SK-MEL-5 (cell line): ENCODE data around the gene HDAC4. TPM values are rescaled to one million over a fixed set of nuclear protein-coding genes. Genes with fewer than 3 reads are reported as not detected.

Experiments
- DNase-seq: peaks from one replicate; pipeline ENCODE4 v3.0.0-alpha.2; 2016; ENCODE audit warnings: low read depth, low spot score
- in situ Hi-C: cut with HindIII; loops from 2 replicates; pipeline ENCODE4 v1.10.0; 2016; ENCODE audit warnings: low sequenced_read_pairs, high pct_unique_total_duplicates, low pct_unique_long_range_greater_than_20kb
- total RNA-seq: library from RNA; depleted of rRNA; stranded (reverse); fragments of >200 nt; shearing (Covaris generic); gene quantifications from 2 replicates; pipeline ENCODE4 v1.2.3, GENCODE V29; 2014

The HDAC4 gene
- total RNA-seq, 1 experiment from 2014 or later = 14.1 TPM

DNA sequence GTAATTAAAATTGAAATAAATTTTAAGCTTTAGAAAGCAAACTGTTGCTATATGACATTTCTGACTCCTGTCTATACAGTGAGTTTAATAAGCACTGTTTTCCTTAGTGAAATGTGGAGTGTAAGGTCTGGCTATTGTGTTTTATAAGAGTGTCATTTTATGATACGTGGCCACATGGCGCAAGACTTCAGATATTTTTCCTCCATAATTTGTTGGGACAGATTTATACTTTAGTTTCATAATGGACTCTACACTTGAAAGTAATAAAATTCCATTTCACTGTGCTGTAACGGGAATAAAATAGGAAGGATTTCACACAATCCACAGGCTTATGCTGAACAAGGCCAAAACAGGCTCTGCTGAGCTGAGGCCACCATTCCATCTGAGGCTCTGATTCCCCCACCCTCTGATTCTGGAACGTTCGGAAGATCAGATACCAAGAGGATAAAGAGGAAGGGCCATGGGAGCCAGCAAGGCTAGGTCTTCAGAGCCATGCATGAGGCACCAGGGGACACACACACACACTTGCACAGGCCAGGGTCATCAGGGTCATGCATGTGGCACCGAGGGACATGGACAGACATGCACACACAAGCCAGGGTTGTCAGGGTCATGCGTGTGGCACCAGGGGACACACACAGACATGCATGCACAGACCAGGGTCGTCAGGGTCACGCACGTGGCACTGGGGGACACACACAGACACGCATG is 35.6 kb downstream of the HDAC4 start:
- in situ Hi-C loops = no loop called here
- no peak for DNase-seq

DNA sequence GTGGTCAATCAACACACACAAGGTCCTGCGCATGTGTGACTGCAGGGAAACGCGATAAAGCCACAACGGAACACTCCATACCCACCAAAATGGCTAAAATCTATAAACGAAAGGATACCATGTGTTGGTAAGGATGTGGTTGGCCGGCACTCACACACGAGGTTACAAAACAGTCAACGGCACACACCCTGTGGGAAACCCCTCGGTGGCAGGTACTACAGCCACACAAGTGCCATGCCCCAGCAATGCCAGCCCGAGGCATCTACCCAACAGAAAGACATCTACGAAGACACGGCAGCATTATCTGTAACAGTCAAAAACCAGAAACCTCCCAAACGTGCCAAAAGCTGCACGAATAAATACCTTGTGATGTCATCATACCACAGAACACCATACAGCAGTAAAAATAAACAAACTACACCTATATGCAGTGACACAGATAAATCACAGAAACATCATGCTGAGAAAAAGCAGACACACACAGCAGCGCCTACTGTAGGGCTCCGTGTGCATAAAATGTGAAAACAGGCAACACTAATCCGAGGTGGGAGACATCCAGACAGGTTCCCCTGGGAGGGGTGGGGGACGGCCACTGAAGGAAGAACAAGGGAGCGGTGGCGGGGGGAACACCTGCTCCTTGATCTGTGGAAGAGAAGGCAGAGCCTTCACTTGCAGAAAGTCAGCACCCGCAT is 36.7 kb downstream of the HDAC4 start:
- in situ Hi-C loops = no loop called here

DNA sequence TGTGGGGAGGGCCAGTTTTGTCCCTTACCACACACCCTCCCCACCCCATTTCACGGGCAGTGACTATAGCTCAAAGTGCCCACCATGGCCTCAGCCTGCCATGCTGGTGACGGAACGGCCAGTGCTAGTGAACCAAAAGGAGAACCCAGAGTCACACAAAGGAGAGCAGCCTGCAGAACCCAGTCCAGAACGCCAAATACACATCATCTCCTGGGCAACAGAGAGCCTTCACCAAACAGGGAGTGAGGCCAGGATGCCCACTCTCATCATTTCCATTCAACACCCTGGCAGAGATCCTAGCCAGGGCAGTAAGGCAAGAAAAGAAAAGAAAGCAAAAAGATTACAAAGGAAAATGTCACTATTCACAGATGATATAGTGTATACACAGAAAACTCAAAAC is 38.3 kb downstream of the HDAC4 start:
- in situ Hi-C loops = no loop called here
- DNase-seq = no peak

More for the DNA sequence above, 36.7 kb downstream of the HDAC4 start:
- DNase-seq = no peak

DNA sequence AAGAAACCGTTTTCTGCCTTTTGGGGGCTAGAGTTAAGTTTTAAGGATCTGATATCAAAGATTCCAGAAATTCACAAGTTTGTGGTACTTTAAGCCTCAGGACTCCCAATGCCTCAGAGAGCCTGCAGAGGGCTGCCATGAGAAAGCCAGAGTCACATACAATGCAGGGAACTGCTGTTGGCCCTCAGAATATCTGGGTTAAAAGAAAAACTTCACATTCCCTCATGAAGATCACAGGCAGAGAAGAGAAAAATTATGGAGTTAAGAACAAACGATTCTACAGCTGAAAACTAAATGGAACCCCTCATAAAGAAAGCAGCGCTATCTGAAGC is 39.5 kb downstream of the HDAC4 start:
- in situ Hi-C loops = no loop called here

DNA sequence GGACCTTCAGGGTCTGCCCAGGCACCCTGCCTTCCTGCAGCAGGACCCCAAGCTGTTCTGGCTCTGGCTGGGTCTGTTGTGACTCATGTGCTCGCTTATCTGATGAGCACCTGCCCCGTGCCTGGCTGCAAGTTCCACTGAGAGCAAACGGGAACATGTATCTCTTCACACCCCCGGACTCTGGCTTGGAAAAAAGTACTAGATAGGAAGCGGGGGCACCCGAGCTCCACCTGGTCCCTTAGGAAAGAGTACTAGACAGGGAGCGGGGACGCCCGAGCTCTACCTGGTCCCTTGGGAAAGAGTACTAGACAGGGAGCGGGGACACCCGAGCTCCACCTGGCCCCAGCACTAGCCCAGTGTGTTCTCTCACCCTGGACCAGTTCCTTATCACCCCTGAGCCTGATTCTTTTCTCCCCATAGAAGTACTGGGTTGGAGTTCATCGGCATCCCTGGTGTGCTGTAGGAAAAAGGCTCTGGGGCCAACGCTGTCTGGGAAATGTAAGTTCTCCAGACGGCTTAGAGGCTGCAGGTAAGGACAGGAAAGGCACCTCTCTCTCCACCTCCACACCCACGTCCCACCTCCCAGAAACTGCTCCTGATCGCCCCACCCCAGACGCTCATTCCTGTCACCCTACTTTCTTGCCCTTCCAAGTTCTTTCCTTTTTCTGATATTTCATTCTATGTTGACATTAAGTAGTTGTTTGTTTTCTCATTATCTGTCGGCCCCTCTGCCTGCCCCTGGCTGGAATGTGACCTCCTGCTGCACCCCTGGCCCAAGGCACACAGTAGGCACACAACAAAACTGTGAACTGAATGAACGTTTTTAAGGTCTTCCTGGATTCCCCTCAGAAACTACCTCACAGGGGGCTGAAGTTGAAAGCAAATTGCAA is 40.2 kb downstream of the HDAC4 start:
- in situ Hi-C loops = no loop called here
- no peak for DNase-seq

More for the DNA sequence above, 39.5 kb downstream of the HDAC4 start:
- DNase-seq = peak; percentile 7

DNA sequence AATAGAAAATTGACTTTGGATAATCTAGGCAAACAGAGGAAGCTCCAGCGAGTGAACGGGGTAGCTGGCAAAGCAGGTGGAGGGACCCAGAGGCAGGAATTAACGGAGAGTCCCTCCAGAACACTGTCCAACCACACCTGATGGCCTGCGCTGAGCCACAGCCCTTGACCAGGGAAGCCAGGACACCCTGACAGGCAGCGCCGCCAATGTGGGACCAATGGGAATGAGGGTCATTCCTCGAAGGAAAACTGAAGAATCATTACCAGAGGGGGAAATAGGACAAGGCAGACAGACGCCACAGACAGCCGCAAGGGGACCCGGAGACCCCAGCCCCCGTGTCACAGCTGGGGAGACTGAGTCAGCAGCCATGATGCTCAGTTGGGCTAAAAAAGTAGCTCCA is 40.8 kb downstream of the HDAC4 start:
- no peak for DNase-seq
- in situ Hi-C loops = no loop called here

DNA sequence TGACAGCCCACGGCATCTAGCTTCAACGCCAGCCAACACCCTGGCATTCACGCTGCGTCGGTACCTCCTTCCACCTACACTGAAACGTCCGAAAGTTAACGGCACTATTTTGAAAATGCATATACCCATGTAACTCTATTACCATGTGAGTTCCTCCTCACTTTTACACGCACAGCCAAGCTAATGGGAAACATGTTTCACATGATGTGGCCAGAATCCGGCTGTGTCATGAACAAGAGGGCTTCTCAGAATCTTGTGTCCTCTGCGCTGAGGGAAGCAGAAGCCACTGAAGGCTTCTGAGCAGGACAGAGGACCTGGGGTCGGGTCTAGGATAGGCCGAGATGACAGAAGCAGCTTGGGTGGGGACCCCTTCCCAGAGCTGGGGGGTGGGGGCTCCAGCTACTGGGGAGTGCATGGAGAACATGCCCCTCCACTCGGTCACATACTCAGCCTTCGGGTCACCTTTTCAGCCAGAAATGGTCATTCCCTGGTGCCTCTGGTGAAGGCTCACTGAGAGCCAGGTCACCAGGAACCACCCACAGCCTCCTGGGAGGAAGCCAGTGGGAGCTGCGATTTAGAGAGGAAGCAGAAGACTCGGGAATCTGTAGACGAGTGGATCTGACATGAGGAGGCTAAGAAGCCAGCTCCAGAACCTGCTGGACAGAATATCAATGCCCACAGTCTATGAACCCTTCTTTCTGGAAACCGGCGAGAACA is 41.5 kb downstream of the HDAC4 start:
- in situ Hi-C loops = no loop called here

DNA sequence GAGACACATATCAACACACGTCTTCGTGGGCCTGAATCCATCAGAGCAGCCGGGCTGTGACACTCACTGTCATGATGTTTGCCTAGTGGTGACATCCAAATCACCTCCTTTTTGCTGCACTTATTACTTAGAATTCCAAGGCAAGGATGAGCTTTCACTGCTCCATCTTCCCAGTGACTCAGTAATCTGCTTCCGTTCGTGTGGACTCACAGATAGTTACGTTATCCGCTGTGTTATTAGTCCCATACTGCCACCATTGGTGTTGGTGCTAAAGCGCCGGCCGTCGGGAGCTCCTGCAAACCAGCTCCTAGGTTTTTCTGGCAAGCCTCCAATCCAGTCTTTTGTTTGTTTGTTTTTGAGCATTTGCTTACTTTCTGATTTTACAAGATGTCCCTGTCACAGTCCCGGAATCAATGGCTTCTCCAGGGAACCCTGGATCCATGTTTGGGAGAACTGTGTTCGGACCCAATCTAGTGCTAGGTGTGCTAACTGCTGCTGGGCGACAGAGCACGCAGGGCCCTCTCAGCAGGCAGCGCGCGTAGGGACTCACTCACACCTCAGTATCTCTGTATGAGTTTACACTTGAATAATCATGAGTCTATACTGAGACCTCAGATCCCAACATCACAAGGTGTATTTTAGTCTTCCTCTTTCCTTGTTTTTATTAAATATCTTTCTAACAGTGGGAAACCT is 42.6 kb downstream of the HDAC4 start:
- no peak for DNase-seq
- in situ Hi-C loops = no loop called here

More for the DNA sequence above, 41.5 kb downstream of the HDAC4 start:
- no peak for DNase-seq

DNA sequence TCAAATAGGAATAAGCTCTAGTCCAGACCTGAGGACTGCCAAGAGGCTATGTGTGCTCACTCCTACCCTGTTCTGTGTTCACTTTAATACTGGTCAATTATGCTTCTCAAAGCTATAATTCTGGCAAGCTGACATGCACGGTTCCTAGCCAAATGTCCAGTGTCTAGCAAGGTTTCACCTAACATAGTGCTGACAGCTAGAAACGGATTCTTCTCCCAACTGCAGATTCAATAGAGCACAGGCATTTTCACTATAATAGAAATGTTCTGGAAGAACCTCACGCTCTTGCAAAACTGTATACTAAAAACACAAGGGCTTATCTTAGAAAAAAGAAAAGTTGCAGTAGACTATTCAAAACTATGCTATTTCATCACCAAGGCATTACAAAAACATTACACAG is 45.1 kb downstream of the HDAC4 start:
- in situ Hi-C loops = no loop called here
- no peak for DNase-seq

DNA sequence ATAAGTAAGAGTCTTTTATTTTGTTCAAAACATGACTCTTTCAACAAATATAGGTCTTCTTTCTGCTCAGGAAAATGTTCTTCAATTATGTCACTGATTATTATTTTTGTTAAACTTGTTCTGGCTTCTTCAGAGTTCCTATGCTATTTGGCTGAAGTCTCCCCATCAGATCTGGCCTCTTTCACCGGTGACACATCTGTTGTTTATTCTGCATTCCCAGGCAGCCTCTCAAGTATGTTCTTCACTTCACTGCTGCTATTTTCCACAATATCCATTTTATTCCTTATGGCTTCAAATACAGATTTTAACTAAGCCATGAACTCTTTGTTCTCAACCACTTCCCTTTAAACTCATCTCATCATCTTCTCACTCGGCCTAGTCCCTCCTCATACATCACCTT is 45.7 kb downstream of the HDAC4 start:
- in situ Hi-C loops = no loop called here
- no peak for DNase-seq

DNA sequence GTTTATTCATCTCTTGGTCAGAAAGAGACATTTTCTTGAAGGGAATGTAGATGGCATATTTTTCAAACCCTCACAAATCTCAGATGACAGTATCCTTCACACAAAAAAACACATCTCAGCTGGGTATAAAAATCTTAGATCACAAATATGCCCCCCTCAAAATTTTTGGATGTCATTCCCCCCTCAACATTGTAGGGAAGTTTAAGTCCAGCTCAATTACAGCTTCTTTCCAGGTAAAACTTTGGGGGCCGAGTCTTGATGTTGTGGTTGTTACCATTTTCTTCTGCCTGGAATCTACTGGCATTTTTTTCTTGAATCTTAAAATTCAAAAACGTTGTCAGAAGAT is 46.1 kb downstream of the HDAC4 start:
- in situ Hi-C loops = no loop called here
- no peak for DNase-seq

DNA sequence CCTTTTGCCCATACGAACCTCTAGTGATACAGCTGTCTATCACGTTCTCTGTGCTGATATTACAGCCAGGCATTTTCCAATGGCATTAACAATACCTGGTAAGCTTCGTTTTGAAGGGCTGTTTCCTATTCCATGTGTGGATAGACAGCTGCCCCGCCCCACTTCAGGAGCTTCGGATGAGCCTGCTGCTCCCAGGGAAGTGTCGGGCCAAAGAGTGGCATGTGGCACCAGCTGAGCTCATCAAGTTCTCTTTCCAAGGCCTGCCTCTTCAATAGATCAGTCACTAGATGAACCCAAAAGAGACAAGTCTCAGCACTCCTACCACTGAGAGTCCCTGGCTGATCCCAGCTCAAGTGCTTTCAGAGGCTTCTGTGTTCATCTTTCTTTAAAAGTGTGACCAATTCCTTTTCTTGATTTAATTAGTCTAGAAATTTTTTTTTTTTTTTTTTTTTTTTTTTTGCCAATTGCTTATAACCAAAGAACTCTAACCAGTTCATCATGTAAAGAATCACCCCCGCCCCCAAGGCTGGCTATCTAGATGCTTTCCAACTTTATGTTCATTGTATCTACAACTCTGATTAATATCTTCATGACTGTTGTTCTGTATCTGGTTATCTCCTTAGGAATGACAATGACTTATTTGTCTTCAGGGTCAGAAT is 46.6 kb downstream of the HDAC4 start:
- no peak for DNase-seq
- in situ Hi-C loops = no loop called here

DNA sequence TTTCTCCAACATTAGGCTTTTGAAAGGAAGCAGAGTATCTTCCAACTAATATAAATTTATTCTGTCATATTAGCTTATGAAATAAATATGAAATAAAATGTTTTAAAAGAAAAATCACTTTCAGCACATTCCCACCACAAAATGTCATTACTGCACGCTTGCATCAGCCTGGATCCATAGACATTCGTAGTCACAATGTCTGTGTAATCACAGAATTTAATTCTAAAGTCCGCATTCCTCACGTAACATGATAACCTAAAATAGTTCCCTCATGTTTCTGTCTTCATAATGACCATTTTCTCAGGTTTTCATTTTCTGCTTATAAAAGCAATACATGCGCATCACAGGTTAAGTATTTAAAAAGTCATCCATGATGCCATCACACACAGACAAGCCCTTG is 47.1 kb downstream of the HDAC4 start:
- no peak for DNase-seq
- in situ Hi-C loops = no loop called here

DNA sequence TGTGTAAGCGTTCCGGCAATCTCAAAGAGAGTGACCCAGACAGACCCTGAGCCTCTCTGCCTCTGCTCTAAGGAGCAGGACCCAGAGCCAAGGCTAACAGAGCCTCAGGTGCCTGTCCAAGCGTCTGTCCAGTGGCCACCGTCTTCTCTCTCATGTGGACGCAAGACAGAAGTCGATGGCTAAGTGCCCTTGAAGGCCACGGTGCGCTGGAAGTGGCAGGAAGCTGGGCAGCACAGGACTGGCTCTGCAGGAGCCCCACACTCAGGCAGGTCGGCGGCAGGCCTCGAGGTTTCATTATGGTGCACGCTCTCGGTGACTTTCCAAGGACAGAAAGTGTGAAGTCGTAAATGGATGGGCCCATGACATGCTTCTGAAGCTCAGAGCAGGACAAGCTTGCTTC is 49.1 kb downstream of the HDAC4 start:
- in situ Hi-C loops = no loop called here
- DNase-seq = no peak

DNA sequence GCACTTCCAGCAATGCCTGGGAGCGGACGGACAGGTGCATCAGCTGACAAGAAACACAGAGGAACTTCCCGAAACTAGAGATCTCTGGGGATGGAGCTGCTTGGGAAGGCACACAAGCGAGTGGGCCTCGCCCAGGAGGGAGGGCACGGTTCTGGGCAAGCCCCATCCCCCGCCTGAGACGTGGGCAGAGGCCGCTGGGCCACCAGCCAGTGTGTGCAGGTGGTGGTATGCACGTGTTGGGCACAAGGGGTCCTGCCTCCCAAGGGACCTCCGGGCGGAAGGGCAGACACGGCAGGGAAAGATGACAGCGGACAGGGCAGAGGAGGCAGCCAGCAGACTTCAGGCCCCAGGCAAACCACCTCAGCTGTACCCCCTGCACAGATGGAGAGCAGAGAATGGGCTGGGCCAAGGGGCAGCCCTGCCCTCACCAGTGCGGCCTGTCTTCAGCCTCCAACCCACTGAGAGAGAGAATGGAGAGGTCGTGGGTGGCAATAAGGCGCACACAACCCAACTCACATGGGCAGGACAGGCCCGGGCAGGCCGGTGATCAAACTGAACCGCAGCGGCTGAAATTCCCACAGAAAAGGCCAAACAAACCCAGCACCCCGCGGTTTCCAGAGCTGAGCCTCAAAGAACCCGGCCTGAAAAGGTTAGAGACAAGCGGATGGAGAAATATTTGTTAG is 51.2 kb downstream of the HDAC4 start:
- in situ Hi-C loops = no loop called here

DNA sequence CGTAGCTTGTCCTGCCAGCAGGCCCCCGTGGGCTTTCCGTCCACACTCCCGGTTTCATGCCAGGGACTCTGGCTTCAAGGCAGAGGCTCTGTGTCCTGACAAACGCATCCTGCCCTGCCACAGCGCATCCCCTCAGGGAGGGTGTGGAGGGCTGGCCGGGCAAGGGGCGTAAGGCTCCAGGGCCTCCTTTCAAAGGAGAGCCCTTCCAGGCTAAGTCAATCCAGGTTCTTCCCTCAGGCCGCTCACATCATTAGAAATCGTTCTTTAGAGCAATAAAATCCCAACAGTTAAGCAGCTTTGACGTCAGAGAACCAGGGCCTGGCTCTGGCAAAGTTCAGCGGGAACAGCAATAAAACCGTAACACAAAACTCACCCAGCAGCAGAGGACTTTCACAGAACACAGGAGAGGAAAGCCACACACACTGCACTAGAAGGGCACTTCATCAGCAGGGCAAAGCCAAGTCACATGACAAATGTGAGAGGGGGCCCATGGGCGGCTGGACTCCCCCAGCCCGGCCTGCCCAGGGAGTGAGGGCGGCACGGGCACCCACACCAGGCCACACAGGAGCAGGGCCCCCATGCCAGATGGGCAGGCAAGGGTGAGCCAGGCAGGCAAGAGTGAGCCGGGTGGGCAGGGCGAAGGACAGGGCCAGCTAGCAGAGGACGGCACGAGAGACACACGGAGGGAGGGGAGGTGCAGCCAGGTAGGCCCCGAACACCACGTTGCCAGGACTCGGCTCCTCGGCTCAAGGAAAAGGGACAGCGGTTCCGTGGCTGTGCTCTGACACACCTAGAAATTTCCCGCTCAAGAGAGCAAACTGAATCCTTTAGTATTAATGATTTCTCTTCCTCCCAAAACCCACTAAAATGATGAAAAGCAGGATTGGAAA is 52.0 kb downstream of the HDAC4 start:
- in situ Hi-C loops = no loop called here

More for the DNA sequence above, 51.2 kb downstream of the HDAC4 start:
- DNase-seq = no peak

More for the DNA sequence above, 52.0 kb downstream of the HDAC4 start:
- DNase-seq = no peak
